IMR-90 (cell line): ENCODE data around the gene AAMP. TPM values are rescaled to one million over a fixed set of nuclear protein-coding genes. Genes with fewer than 3 reads are reported as not detected.

Experiments used
- ELK1 ChIP-seq: fragments of 150-350 bp; IDR thresholded peaks from 2 replicates; pipeline ENCODE4 v1.6.1; 2016; ENCODE audit warnings: low read depth, mild to moderate bottlenecking, low read length, moderate library complexity, borderline replicate concordance
- RCOR1 ChIP-seq: IDR thresholded peaks from 2 replicates; pipeline ENCODE4 v1.6.1; 2012; ENCODE audit warnings: mild to moderate bottlenecking, low read length, improper control_type of control experiment; ENCODE audit not compliant: insufficient replicate concordance
- polyA plus RNA-seq, 3 experiments: library from polyadenylated mRNA; depleted of rRNA; stranded (reverse); fragments of >200 nt; gene quantifications; 2 replicates each; pipeline ENCODE4 v1.2.3, GENCODE V29; 2012; ENCODE audit warnings: low replicate concordance in 1 of 3
- total RNA-seq: library from RNA; depleted of rRNA; stranded (reverse); fragments of >200 nt; gene quantifications from 2 replicates; pipeline ENCODE4 v1.2.3, GENCODE V29; 2012

AAMP gene
- total and polyA plus RNA-seq, 2 of the 4 experiments (the other 2 are of a cell fraction) = 104 to 112 TPM

GRCh38 chr2:218292048-218293014, 22.4 kb upstream of the AAMP start, which contains the start of gene TMBIM1 (continued):
- TF ChIP-seq RCOR1 (no peak), ELK1 (no peak)
